Measurements from ENCODE around the gene DTYMK.
"Not testable (repeated sequence)": the region's sequence is repeated elsewhere in the genome, so short reads cannot be mapped to it uniquely, and the experiment has no call there.

The DTYMK gene

GRCh38 chr2:241672243-241673188 lies 14.1 kb downstream of the DTYMK start:
- no peak for DNase-seq (ENCODE audit: low read depth)

GRCh38 chr2:241671457-241672240 lies 15.0 kb downstream of the DTYMK start:
- no peak for DNase-seq (ENCODE audit: low read depth)

GRCh38 chr2:241670333-241671110 lies 16.1 kb downstream of the DTYMK start:
- DNase-seq (ENCODE audit: low read depth), result no peak

GRCh38 chr2:241668839-241669238 lies 17.8 kb downstream of the DTYMK start:
- no peak for DNase-seq (ENCODE audit: low read depth)

DNA sequence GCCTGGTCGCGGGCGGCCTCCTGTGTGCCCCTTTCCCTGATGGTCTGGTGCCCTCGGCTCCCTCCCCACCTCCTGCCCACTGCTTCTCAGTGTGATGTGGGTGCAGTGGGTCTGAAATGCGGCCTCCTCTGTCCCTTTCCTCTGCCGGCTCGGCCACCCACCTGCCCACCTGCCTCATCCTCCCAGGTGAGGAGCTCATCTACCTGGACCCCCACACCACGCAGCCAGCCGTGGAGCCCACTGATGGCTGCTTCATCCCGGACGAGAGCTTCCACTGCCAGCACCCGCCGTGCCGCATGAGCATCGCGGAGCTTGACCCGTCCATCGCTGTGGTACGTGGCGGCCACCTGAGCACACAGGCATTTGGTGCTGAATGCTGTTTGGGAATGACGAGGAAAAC lies 18.3 kb downstream of the DTYMK start:
- no peak for DNase-seq (ENCODE audit: low read depth)

GRCh38 chr2:241666627-241667400 lies 19.8 kb downstream of the DTYMK start:
- DNase-seq (ENCODE audit: low read depth), result no peak

GRCh38 chr2:241665731-241666440 lies 20.7 kb downstream of the DTYMK start:
- no peak for DNase-seq (ENCODE audit: low read depth)

- DNase-seq (ENCODE audit: low read depth), result not testable (repeated sequence)
These were observed 23.9 kb downstream of the DTYMK start for GRCh38 chr2:241662731-241663130.

- no peak for DNase-seq (ENCODE audit: low read depth)
These were observed 25.9 kb downstream of the DTYMK start for GRCh38 chr2:241660593-241661213.

GRCh38 chr2:241659150-241659739 lies 27.4 kb downstream of the DTYMK start:
- DNase-seq (ENCODE audit: low read depth), result no peak

- no peak for DNase-seq (ENCODE audit: low read depth)
These were observed 28.3 kb downstream of the DTYMK start for GRCh38 chr2:241658296-241658695.

DNA sequence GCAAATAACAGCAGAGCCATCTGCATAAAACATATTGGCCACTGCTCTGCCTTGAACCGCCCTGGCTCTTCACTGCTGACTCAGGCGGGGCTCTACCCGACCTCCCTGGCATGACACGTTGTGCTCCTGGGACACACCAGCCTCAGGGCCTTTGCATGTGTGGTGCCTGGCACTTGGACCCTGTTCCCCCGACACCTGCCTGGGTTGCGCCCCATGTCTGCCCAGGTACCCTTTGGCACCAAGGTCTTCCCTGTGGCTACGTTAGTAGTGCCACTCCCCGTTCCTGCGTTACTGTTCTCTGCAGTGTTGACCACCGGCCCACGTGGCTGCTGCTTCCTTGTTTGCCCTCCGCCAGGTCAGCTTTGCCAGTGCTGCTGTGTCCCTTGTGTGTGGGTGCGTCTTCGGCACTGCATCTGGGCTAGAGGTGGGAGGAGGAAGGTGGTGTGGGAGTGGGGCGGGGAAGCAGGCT lies 28.8 kb downstream of the DTYMK start:
- no peak for DNase-seq (ENCODE audit: low read depth)

GRCh38 chr2:241656190-241656741 lies 30.3 kb downstream of the DTYMK start:
- no peak for DNase-seq (ENCODE audit: low read depth)

DNA sequence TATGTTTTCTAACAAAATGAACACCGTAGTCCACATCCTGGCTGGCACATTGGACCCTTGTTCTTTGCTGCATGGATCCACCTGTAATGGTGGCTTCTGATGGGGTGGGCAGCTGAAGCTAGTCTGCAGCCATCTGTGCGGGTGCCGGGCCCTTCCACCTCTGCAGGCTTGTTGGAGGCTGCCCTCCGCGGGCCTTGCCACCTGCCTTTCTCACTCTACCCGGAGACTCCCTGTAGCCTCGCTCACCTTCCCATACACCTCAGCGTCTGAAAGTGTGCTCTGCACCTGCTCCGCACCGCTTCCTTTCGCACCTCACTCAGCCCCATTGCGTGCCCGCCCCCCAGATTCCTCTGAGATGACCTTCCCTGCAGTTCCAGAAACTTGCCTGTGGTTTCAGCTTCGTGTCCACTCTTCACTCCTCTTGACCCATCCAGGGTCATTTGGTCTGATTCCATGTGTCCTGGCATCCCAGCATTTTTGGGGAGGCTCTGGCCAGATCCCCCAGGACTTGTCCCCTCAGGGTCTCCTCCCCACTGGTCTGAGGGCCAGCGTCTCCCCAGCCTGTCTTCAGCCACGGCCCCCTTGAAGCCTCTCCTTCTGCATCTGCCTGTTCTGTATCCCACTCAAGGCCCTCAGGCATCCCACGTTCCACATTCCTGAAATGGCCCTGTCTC lies 31.0 kb downstream of the DTYMK start:
- DNase-seq (ENCODE audit: low read depth), result no peak

DNA sequence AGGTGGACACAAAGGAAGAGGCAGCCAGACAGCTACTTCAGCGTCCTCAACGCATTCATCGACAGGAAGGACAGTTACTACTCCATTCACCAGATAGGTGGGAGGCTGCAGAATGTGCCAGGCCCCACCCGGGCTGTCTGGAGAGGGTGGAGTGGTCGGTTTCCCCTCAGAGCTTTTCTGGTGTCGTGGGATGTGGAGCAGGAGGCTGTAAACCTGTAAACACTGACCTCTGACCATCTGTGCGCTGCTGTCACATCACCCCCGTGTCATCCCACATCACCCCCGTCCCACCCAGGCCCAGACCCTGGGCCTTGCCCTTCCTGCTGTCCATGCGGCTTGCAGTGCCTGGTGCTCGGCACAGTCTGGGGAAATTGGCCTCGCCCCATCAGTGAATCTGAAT lies 32.1 kb downstream of the DTYMK start:
- no peak for DNase-seq (ENCODE audit: low read depth)

DNA sequence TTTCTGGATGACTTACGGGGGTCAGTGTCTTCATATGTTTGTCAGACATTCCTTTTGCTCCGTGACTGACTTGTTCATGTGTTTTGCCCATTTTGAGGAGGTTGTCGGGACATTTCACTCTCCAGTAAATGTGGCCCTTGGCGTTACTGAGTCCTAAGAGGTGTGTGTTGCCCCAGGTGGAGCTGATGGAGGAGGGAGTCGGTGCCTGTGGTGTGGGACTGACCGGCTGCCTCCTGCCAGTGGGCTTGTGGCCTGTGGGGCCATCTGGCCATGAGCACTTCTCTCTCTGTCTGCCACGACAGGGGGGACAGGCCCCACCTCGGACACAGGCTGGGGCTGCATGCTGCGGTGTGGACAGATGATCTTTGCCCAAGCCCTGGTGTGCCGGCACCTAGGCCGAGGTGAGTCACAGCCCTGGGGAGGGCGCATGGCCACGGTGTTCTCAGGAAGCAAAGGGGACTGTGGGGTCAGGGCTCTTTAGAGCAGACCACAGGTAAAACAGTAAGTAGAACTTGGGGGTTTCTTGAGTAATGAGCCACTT lies 33.3 kb downstream of the DTYMK start:
- no peak for DNase-seq (ENCODE audit: low read depth)

GRCh38 chr2:241652722-241653121 lies 33.9 kb downstream of the DTYMK start:
- DNase-seq (ENCODE audit: low read depth), result no peak

GRCh38 chr2:241652142-241652541 lies 34.5 kb downstream of the DTYMK start:
- DNase-seq (ENCODE audit: low read depth), result no peak

DNA sequence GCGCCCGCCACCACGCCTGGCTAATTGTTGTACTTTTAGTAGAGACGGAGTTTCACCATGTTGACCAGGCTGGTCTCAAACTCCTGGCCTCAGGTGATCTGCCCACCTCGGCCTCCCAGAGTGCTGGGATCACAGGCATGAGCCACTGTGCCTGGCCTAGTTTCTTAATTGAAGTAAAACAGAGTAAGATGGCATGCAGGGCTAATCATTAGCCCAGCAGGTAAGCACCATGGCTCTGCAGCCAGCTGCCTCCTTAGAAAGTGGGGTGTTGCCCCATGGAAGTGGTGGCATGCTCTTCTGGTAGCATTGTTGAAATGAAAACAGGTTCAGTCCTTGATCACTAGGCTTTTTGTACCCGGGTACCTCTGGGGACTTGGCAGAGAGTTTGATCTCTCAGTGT lies 36.7 kb downstream of the DTYMK start:
- DNase-seq (ENCODE audit: low read depth), result no peak
